Measurements from ENCODE around the gene FRMD6. TPM values are rescaled to one million over a fixed set of nuclear protein-coding genes. Genes with fewer than 3 reads are reported as not detected.

Gene FRMD6
- total RNA-seq, result 100 to 1,000 TPM in 3 of 4 donors, 10 to 100 TPM in 1; 97.4 to 199 (median 134) TPM

DNA sequence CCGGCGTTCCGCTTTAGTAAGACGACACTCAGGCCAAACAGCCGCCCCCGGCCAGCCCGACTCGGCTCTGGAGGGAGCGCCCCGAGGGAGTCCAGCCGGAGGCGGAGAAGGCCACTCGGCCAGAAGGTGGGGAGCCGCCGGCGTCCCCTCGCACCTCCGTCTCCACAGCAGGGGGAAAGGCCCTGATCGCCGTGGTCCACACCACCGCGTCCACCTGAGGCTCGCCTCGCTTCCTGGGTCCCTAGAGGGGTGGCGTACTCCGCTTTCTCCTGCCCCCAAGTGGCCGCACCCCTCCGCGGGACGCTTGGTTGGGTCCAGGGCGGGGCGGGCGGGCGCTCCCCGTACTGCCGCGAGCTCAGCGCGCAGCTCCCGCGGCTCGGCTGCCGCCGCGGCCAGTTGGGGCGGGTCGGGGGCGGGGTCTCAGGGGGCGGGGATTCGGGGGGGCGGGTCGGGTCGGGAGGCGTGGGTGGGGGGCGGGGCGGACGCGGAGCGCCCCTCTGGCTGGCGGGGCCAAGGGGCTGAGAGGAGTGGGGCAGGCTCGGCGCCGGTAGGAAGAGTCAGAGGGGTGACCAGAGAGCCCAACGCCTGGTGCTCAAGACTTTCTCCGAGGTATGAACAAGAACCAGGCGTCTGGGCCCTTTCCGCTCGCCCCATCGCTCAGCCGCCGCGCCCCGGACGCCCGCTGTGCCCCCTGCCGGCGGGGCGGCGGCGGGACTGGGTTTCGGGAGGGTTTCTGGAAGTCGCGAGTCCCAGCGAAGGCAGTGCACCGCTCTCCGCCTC, at the start of gene FRMD6:
Gene FRMD6, plus strand, starts transcription at position 523 of the 780 bp plus-strand sequence. CDS start 37,927 bp downstream, outside the sequence.
- TF ChIP-seq CTCF (IDR thresholded peaks at IDR 0.05) (peak; percentile 46 to 89 (median 74)), POLR2A (IDR thresholded peaks at IDR 0.05) (peak; percentile 61 to 79)
- no peaks in the 10 kb centered on the region for H3K36me3 ChIP-seq
- H3K4me1 ChIP-seq, result no peaks in the 10 kb centered on the region
- peak within 1 kb of the TSS; percentile 86 to 92 for H3K4me3 ChIP-seq
- intact Hi-C loops (cut with DNase I; ENCODE audit: low total_unique reads), result loop anchor here (10.0 kb wide), 1 partner anchor 167 kb away; no protein-coding TSS in a partner anchor
- peak within 1 kb of the TSS; percentile 95 to 99 for H3K27ac ChIP-seq
- DNase-seq, result peak; percentile 86 to 89
- H3K9me3 ChIP-seq, result no peaks in the 10 kb centered on the region
- H3K27me3 ChIP-seq, result no peaks in the 10 kb centered on the region

GRCh38 chr14:51602310-51602709, 49.4 kb upstream of the FRMD6 start:
- no peak overlapping the region for H3K4me3 ChIP-seq
- peak overlapping the region; percentile 85 to 86 for H3K27ac ChIP-seq
- TF ChIP-seq CTCF (IDR thresholded peaks at IDR 0.05) (no peak), POLR2A (IDR thresholded peaks at IDR 0.05) (no peak)
- peaks cover 0 to 3% of the 10 kb centered on the region in 2 donors for H3K4me1 ChIP-seq
- no peaks in the 10 kb centered on the region for H3K27me3 ChIP-seq
- no peak for DNase-seq
- no peaks in the 10 kb centered on the region for H3K36me3 ChIP-seq
- intact Hi-C loops (cut with DNase I; ENCODE audit: low total_unique reads), result no loop called here
- no peaks in the 10 kb centered on the region for H3K9me3 ChIP-seq

DNA sequence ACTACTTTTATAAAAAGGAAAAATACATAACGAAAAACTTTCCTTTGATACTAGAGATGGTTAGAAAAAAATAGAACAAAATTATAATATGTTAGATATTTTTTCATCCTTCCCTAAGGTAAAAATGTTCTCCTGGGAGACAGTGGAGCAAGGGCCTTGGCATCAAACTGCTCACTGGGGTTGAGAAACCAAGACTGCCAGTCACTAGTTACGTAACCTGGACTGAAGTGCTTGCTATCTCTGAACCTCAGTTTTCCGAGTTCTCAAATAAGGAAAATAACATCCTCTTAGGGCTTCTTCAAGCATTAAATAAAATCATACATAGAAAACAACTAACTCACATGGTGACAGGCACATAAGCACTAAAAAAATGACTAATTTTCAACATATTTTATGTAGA, 48.2 kb upstream of the FRMD6 start:
- no peaks in the 10 kb centered on the region for H3K9me3 ChIP-seq
- TF ChIP-seq CTCF (IDR thresholded peaks at IDR 0.05) (no peak), POLR2A (IDR thresholded peaks at IDR 0.05) (no peak)
- H3K4me3 ChIP-seq, result no peak overlapping the region
- peak overlapping the region; percentile 85 to 86 for H3K27ac ChIP-seq
- H3K4me1 ChIP-seq, result peaks cover 3 to 5% of the 10 kb centered on the region in 2 donors
- no peaks in the 10 kb centered on the region for H3K27me3 ChIP-seq
- intact Hi-C loops (cut with DNase I; ENCODE audit: low total_unique reads), result no loop called here
- H3K36me3 ChIP-seq, result no peaks in the 10 kb centered on the region
- no peak for DNase-seq

DNA sequence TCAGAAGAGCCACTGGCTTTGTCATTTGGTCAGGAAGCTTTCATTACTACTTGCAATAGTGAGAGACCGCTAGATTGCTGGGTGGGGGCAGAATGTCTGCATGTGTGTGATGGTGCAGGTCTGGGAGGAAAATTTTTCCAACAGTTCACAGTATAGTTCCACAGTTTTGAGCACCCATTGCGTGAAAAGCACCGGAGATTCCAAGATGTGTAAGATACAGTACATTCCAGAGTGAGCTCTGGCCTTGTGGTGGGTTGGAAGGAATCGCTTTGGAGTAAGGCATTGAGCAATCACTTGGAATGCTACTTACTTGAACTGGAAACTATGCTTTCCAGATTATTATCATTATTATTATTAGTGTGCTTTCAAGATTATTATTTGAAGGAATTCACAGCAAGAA, 47.6 kb upstream of the FRMD6 start:
- H3K27me3 ChIP-seq, result no peaks in the 10 kb centered on the region
- peaks cover 3 to 7% of the 10 kb centered on the region in 2 donors for H3K4me1 ChIP-seq
- H3K4me3 ChIP-seq, result no peak overlapping the region
- no peaks in the 10 kb centered on the region for H3K9me3 ChIP-seq
- DNase-seq, result no peak
- peak overlapping the region; percentile 85 to 86 for H3K27ac ChIP-seq
- no peak for TF ChIP-seq CTCF (IDR thresholded peaks at IDR 0.05)
- no peak for TF ChIP-seq POLR2A (IDR thresholded peaks at IDR 0.05)
- intact Hi-C loops (cut with DNase I; ENCODE audit: low total_unique reads), result no loop called here
- no peaks in the 10 kb centered on the region for H3K36me3 ChIP-seq

DNA sequence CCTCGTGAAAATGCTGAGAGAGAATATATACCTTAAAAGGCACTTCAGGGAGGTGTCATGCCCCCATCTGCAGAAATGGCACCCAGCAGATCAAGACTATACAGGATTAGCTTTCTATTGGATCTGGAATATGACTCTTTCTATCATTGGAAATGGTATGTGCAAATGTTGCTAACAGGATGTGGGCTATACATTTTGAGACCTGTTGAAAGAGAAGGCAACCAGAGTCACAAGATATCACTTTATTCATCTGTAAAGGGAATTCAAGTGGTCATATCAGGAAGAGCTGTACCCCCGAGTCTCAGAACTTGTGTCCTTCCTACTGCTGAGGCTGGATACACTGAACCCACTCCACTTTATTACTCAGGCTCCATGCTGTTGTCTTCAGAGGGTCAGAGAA, 46.1 kb upstream of the FRMD6 start:
- Histone ChIP-seq H3K4me1 (peaks cover 3 to 7% of the 10 kb centered on the region in 2 donors), H3K36me3 (no peaks in the 10 kb centered on the region), H3K9me3 (no peaks in the 10 kb centered on the region), H3K4me3 (no peak overlapping the region), H3K27ac (peak overlapping the region in 1 of 2 donors; percentile 15), H3K27me3 (no peaks in the 10 kb centered on the region)
- TF ChIP-seq POLR2A (IDR thresholded peaks at IDR 0.05) (no peak), CTCF (IDR thresholded peaks at IDR 0.05) (no peak)
- no peak for DNase-seq
- intact Hi-C loops (cut with DNase I; ENCODE audit: low total_unique reads), result no loop called here

Measured in uterus (tissue), 4 donors.